GM21576 (cell line): ENCODE results near the gene CBX6.

Experiments used
- ATAC-seq: cut with Tn5 transposase; IDR thresholded peaks from one replicate; pipeline ENCODE4 v1.9.1; 2021; ENCODE audit warnings: mild to moderate bottlenecking, moderate library complexity; ENCODE audit not compliant: unreplicated experiment

The CBX6 gene

DNA sequence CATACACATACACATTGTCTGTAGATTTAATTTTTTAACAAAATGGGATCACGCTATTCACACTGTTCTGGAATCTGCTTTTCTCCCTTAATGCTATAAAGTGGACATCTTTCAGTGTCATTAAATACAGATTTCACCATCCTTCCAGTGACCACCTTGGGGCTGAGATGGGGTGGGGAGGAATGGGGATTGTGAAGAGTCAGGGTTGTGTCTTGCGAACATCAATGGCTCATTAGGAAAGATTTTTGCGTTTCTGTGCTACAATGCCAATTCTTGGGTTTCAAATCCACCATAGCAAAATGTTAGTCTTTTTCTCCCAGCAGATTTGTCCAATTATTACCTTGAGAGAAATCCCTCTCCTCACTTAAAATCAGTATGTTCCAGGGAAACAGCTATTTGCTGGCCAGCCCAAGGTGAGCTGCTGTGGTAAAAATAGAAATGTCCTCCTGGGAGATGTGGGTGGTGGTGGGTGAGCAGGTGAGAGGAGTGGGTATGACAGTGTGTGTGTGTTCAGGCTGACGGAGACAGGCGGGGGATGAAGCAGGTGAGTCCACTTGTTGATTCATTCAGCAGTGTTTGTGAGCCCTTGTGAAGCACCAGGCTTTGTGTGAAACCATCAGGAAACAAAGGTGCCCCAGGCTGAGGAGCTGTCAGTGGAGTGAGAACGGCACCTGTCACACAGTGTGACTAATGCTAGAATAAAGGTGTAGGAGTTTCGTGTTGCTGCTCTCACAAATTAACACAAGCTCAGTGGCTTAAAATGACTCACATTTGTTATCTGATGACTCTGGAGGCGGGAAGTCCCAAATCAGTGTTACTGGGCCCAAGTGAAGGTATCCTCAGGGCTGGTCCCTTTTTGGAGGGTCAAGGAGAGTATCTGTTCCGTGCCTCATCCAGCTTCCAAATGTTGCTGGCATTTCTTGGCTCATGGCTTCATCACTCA is 1.7 kb upstream of the CBX6 start:
- ATAC-seq: no peak

DNA sequence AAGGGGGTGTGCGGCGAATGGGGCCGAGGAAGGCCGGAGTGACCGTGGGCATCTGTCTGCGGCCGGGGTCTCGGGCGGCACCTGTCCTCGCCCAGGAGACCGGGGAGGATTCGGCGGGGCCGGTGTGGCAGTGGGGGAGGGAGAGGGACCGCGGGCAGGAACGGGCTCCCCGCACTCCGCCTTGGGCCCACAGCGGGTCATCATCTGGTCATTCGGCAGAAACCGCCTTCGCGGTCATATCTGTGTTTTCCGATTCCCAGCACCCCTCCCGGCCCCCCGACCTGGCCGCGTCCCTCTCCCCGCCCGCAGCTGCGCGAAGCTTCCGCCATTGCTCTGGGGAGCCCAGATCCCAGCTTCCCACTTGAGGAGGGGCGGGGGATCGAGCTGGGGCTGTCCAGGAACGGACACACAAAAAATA is 824 bp upstream of the CBX6 start:
- no peak for ATAC-seq

DNA sequence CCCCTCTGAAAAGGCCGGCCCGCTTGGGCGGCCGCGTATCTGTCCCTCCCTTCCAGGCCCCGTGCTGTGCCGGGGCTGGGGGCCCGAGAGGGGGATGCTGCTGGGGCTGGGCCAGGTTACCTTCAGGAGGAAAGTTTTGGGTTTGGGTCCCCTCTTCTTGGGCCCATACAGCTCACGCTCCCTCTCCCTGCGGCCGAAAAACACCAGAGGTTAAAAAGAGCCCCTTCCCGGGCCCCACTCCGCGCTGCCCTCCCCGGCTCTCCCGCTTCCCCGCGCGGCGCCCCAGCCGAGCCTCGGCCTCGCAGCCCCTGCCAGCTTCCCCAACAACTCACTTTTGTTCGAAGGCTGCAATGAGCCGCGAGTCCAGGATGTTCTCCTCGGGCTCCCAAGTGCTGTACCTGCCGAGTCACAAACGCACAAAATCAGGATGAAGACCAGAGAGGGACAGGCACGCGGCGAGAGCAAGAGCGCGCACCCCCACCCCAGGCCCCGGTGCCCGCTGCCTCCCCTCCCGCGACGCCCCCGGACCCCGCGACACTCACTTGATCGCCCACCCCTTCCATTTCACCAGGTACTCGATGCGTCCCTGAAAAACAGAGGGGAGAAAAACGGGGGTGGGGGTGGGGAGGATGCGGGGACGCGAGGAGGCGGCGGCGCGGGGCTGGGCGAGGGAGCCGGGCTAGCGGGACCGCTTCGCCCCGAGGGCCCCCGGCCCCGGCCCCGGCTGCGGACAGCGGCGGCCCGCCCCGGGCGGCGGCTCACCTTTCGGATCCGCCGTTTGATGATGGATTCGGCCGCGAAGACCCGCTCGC is 450 bp downstream of the CBX6 start:
- peak; percentile 12 for ATAC-seq

DNA sequence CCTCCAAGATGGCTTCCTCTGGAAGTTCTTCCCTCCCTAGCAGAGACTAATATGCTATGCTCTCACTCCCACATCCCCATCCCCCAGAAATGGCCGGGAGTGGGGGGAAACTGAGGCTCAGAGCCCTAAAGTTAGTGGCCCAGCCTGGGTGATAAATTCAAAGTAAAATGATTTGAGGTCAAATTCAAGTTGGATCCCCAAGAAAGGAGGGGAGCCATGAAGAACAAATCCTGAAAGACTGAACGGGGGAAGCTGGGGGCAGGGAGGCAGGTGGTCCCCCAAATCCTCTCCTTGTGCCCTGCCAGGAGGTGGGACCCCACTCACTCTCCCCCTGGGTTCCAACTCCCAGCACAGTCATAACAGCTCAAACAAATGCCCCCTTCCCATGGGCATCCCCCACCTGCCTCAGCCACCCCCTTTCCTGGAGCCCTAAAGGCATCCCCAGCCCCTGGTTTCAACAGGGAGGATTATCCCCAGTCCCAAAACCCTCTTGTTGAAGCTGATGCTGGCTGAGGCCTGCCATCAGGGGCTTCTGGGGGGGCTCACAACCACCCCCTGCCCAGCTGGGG is 1.1 kb downstream of the CBX6 start:
- no peak for ATAC-seq

DNA sequence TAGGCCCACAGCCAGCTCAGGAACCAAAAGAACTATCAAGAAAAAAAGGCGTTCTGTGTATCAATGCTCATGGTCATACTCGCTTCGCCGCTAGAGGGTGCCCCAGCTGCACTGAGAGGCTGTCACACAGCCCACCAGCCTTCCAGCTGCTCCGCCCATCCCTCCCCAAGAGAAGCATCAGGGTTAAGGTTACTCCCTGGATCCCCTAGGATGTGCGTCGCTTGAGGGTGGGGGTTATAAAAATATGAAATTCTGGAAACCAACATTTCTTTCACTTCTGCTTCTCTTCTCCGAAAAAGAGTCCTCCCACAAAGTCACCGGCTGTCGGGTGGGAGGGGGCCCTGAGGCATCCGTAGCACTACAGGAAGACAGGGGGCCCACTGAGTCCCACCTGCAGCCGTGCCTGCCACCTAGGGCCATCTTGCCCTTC is 1.7 kb downstream of the CBX6 start:
- no peak for ATAC-seq

DNA sequence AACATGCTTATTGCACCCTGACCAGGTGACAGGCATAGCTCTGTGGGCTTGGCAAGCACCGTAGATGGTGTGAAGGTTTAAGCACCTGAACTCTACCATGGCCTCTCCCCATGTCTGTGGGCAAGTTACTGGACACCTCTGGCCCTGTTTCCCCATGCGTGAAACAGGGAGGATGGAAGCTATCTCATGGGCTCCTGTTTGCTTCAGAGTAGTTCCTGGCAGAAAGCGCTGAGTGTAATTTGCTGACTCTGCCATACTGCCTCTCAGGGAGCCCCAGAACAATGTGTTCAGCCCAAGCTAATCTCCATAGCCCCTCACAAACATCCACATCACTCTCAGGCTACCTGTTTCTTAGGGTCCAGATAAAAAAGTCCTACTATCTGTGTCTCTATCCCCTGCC is 2.4 kb downstream of the CBX6 start:
- no peak for ATAC-seq

DNA sequence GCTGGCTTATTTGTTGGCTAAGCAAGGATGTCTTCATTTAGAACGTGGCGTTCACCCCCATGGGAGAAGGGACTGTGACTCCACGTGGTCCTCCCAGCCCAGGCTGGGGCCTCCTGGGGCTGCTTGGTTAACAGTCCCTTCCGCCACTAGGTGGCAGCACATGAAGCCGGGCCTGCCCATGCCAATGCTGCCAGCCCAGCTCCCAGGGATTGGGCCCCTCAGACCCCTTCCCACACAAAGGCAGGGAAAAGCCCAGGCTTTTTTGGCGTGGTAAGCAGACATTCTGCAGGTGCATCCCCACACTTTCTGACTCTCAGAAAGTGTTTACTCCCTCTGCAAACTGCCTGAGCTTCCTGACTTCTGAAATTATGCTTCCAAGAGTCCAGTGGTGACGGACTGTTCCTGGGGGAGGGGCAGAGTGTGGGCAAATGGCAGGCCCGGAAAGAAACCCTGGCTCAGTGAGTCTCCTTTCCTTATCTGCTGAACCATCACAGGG is 3.1 kb downstream of the CBX6 start:
- no peak for ATAC-seq

DNA sequence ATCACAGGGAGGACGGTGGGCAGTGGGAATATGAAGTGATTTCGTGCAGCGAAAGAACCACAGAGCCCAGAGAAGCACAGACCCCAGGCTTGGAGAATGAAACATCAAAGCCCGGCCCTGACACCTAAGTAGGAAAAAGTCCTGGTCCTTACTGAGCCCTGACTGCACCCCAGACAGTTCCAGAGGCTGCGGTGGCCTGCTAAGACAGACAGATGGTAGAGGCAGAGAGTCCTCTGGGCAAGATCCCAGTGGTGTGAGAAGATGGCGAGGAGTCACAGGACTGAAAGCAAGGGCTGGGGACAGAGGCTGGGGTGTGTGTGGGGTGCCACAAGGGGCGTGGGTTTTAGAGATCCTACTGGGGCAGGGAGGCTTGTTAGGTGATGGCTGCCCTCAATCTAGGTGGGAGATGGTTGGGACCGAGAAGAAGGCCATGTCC is 3.7 kb downstream of the CBX6 start:
- ATAC-seq: no peak

DNA sequence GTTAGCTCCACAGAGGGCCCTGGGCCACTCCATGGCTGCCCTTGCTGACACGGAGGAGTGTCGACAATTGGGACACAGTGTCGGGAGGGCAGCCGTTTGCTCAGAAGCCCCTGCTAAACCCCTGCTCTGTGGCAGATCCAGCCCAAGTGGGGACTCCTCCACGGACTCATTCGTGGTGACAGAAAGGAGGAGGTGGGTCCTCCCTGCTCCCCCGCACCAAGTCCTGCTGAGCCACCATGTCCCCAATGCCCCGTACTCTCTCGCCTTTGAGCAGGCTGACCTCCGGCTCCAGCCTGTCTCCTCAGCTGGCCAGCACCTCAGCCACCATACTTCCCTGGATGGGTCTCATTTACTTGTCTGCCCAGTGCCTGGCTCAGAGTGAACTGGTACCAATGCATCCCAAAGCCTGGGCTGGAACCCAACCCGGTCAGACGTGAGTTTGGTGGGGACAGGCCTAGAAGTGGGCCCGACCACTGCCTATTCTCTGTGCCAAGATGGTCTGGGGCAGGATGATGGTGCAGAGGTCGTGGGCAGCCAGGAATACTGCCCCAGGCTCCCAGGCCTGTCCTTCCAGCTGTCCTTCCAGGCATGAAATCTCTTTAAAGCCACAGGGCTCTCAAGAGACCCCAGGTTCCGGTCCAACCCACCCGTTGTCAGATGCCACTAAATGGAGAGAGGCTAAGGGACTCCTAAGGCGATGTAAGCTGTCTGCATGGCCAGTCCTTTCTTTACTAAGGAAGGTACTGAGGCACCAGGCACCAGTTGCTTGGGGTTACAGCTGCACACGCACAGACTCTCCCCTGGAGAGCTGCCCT is 4.3 kb downstream of the CBX6 start:
- ATAC-seq: no peak

DNA sequence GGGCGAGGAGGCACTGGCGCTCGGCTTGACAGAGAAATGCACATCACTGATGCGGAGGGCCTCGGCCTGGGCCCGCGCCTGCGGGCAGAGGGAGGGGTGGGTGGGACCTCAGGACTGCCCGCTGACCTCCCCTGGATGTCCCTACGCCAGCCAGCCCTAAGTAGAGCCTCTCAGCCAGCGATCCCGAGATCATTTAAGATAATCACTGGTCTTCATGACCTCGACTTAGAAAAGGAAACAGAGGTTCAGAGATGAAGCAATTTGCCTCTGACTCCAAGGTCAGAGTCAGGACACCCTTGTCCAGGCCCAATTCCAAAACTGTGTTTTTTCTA is 4.9 kb downstream of the CBX6 start:
- ATAC-seq: no peak

DNA sequence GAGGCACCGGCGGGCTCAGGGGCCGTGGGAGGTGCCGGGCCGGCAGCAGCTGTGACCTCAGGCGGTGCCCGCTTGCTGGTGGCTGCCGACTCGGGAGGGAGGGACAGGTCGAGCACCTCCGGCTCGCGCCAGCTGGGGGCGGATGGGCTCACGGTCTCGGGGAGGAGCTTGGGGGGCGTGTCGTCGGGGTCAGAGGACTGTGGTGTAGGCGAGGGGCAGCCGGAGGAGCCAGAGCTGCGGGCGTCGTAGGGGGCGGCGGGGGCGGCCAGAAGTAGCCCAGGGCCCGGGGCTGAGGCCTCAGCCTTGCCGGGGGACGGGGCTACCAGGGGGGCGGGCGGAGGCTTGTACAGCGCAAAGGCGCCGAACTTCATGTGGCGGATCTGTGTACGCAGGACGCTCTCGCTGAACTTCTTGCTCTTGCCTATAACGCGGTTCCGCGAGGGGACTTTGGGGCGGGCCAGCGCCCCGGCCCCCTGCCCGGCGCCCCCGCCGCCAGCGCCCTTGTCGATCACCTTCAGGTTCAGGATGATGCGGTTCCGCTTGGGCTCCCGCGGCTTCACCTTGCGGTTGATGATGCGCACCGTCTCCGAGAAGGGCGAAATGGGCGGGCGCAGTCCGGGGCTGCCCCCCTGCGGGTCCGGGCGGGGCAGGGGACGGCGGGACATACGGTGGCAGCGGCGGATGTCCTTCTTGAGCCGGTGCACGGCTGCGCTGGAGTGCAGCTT is 5.5 kb downstream of the CBX6 start:
- no peak for ATAC-seq

DNA sequence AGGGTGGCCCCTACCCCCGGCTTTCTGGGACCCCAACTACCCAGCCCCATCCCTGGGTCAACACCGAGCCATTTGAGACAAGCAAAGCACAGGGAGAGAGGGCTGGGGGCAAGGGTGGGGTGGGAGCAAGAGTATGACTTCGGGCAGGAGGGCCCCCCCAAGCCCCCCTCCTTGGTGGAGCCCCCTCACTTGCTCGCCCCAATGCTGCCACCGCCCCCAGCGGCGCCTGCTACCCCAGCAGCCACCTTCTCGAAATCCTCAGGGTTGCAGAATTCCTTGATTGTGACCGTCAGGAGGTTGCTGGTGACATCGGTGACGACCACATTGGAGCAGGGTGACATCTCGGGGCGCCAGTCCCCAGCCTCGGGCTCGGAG is 6.0 kb downstream of the CBX6 start:
- no peak for ATAC-seq

DNA sequence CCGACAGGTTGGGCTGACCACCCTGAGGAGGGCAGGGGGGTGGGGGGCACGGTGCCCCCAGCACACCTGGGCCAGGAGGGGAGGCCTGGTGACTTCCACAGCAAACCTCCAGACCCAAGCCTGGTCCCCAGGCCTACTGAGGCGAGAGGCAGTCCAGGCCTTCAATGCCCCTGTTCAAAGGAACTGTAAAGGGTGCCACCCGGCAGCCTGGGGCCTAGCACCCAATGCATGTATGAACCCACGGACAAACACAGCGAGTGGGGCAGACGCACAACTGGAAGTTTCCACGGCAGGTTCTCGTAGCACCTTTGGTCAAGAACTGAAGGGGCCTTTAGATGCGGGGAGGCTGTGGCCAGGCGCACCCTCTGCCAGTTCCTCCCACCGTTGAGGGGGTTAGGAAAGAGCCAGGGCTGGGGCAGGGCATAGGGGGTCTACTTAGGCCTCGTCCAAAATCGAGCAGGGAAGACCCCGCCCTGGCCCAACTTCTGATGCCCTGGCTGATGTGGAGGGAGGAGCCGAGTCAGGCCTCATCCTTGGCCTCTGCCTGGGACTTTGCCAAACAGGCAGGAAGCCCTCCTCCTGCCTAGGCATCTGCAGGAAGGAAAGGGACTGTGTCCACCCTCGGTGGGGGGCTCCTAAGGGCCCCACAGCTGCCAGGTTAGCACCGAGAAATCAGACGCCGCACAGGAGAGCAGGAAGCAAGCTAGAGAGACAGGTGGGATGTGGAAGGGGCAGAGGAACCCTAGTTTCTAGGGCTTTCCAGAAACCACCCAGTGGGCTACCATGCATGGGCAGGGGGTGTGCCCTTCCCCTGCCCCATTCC is 6.6 kb downstream of the CBX6 start:
- no peak for ATAC-seq

DNA sequence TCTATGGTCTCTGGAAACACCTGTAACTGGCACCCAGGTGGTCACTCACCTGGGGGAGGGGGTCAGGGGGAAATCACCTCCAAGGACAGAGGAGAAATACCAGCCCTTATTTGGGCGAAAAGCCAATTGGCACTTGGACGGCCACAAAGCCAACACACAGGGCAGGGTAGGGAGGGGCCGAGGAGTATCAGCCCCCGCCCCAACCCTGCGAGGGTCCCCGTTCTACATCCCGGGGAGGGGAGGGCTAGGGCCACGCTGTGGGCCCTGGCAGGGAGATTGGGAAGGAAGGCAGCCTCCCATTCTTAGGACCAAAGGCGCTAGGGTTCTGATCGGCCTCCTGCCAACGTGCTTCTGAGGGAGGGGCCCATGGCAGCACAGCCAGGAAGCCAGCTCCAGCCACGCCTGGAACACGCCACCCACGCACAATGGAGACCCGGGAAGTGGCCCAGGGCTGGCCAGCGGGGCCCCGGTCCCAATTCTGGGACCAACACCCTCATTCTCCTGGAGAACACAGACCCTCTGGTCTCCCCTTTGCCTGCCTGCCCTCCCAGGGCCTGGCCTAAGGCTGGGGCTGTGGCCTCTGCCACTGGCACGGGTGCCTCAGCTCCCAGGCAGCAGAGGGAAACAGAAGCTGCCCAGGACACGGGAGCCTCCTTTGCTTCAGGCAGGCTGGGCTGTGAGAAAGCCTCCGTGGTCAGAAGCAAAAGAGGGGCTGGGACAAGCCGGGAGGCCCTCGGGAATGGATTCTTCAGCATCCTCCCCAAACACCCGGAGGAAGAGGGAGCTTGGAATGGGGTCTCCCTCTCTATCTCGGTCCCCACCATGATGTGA is 7.4 kb downstream of the CBX6 start:
- ATAC-seq: no peak

DNA sequence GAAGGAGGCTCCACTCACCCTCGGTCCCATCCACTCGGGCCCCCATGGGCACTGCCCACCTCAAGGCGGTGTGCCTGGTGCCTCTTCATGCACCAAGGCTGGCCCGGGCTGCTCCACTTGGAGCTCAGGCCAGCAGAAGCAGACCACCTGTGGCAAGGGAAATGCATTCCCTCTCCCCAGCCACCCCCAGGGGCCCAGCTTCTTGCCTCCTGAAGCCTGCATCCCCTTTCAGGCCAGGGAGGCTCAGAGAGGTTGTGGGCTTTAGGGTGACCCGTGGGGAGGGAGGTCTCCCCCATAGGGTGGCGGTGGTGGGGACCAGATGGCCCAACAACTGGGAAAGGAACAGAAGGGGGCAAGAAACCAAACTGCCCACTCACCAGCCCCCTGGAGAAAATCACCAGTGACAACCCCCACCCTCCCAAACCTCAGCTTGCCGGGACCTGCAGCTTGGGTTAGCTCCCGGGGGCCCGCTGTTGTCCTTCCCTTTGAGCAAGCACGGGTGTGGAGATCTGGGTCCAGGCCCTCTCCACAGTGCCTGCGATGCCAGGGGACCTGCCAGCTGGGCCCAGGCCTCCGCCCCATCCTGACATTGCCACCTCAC is 8.4 kb downstream of the CBX6 start:
- ATAC-seq: no peak

DNA sequence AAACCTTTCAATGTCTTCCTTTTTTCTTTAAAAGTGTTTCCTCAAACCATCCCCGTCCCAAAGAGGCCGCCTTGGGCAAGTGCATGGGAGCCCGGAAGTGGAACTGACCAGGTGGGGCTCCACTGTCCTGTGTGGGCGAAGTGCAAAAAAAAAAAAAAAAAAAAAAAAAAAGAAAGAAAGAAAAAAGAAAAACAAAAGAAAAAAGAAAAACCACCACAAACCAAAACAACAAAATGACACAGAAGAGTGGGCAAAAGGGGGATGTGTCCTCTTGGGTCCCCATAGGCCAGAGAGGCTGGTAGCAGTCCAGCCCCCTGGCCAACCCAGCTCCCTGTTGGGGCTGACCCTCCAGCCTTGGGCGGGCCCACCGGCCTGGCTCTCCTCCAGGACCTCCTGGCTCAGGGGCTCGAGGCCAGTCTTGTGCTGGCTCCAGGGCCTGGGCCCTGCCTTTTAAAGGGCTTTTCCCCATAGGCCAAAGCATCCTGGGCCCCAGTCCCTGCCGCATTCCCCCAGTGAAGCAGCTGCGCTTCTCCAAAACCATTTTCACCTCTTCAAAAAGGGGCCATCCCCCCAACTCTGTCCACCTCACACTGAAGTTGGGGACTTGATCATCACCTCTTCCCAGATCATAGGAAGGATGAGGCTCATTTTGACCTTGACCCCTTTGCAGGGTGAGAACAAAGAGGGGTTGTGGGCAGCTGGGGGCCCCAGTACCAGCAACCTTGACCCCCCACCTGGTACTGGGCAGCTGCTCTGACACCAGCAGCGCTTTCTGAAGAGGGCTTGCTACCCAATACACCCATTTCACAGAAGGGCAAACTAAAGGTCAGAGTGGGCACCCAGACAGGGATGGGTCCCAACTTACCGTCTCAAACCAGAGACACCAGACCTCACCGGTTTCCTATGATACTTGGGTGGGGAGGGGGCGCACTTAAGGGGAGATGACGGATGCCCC is 9.4 kb downstream of the CBX6 start:
- ATAC-seq: no peak

DNA sequence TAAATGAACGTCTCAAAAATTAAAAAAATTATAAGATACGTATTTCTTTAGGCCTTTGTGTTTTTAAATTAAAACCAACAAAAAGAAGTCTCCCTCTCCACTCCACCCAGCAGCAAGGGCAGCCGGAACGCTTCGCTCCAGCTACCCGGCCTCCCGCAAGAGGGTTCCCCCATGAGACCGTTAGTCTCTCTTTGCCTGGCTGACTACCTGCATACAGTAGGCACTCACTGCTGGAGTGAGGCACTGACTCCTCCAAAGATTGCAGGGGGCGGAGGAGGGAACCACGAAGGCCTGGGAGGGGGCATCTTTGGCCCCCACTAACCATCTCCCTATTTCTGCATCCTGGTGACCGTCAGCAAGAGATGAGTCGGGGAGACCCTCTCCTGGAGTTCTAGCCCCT is 10.1 kb downstream of the CBX6 start:
- ATAC-seq: no peak
